Dendritic cell treated with granulocyte-macrophage colony-stimulating factor and Interleukin-4, amounts not matched to agents 40 ng/mL and 50 ng/mL, for 4 days (primary cell): ENCODE results near the gene B3GAT3.
A peak's percentile ranks its signal among the peaks of the same experiment; 100 is the strongest.

Experiments used
- H3K27ac Mint-ChIP-seq: one replicate; pipeline ENCODE4 v1.8.0; 2022; ENCODE audit warnings: mild to moderate bottlenecking, mixed read lengths
- H3K27me3 Mint-ChIP-seq: one replicate; pipeline ENCODE4 v1.8.0; 2022; ENCODE audit warnings: mild to moderate bottlenecking, mixed read lengths
- H3K36me3 Mint-ChIP-seq: one replicate; pipeline ENCODE4 v1.8.0; 2022; ENCODE audit warnings: low read depth, mixed read lengths
- H3K4me1 Mint-ChIP-seq: one replicate; pipeline ENCODE4 v1.8.0; 2022; ENCODE audit warnings: low read depth, mixed read lengths
- H3K4me3 Mint-ChIP-seq: one replicate; pipeline ENCODE4 v1.8.0; 2022; ENCODE audit warnings: mild to moderate bottlenecking, moderate library complexity, mixed read lengths
- H3K9me3 Mint-ChIP-seq: one replicate; pipeline ENCODE4 v1.8.0; 2022; ENCODE audit warnings: mixed read lengths
- intact Hi-C: fragments of 100-400 bp; cut with micrococcal nuclease; formaldehyde crosslinking; loops from one replicate; pipeline ENCODE4 v1.15.0; 2022

The B3GAT3 gene

DNA sequence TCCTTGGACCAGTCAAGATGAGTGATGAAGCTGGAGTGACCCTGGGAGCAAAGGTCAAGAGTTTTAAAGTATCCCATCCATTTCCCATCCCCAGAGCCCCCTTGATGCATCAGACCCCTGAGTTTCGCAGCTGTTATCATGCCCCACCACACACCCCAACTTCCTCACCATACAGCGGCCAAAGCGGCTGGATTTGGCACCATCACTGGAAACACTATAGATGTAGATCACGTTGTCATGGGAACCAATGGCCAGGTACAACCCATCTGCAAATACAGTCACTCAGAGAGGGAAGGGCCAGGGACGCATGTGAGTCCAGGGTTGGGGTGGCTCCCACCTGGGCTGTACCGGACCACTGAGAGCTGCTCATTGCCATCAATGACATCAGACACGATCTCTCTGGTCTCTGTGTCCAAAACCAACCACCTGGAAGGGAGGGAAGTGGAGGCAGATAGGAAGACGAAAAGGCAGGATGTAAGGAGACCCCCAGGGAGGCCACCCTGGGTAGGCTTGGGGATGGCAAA, 17.9 kb downstream of the B3GAT3 start:
- Mint-ChIP-seq H3K4me3 (no peak overlapping the region), H3K36me3 (peaks cover 97% of the 10 kb centered on the region), H3K27ac (no peak overlapping the region), H3K4me1 (peaks cover 65% of the 10 kb centered on the region), H3K9me3 (no peaks in the 10 kb centered on the region), H3K27me3 (no peaks in the 10 kb centered on the region)
- intact Hi-C loops: no loop called here

DNA sequence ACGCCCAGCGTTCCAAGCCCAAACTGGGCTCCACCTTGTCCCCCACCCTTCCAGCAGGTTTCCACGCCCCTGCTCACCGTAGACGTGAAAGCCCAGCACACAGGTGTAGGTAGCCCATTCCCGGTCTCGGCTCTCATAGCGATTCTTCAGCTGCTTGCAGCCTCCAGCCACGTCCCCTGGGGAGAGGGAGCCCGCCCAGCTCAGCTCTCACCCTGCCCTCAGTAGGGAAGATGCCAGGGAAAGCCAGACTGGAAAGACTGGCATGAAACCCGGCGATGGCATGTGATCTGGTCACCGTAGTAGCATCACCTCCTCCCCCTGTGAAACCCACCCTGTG, 18.7 kb downstream of the B3GAT3 start:
- H3K27me3 Mint-ChIP-seq: no peaks in the 10 kb centered on the region
- H3K4me1 Mint-ChIP-seq: peaks cover 65% of the 10 kb centered on the region
- H3K4me3 Mint-ChIP-seq: peak overlapping the region; percentile 85
- intact Hi-C loops: no loop called here
- H3K9me3 Mint-ChIP-seq: no peaks in the 10 kb centered on the region
- peak overlapping the region; percentile 90 for H3K27ac Mint-ChIP-seq
- H3K36me3 Mint-ChIP-seq: peaks cover 97% of the 10 kb centered on the region

DNA sequence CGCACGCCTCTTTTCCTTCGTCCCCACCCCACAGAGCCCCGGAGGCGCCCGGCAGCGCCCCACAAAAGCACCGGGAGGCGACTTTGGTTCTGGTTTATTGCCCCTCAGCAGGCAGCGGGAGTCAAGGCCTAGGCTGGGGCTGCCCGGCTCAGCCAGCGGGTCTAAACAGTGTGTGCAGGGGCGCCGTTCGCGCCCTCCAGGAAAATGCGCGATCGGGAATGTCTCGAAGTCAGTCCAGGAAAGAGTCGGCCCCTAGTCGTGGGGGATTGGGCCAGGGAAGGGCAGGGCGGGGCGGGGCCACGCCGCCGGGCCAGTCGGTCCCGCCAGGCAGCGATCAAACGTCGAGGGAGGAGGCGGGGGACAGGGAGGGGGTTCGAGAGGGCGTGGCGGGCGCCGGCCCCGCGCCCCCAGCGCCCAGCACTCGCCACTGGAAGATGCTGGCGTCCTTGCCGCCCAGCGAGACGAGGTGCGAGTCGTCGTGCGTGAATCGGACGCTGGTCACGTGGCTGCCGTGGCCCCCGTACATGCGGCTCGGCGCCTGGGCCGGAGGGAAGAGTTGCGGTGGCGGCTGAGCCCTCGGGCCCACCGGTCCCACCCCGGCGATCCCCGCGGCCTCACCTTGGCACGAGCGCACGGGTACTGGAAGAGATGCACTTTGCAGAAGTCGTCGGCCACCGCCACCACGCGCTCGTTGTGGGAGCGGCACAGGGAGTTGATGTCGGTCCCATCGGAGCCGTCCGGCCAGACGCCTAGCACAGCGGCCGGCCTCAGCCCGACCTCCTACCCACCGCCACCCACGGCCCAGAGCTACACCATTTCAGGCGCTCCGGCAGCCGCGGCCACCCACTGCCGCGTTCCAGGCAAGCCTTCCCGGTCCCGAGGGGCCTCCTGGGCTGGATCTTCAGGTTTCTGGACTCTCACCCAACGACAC, 19.4 kb downstream of the B3GAT3 start:
- H3K27me3 Mint-ChIP-seq: no peaks in the 10 kb centered on the region
- intact Hi-C loops: no loop called here
- H3K27ac Mint-ChIP-seq: peak overlapping the region; percentile 90
- H3K4me3 Mint-ChIP-seq: peak overlapping the region; percentile 85
- H3K9me3 Mint-ChIP-seq: no peaks in the 10 kb centered on the region
- peaks cover 97% of the 10 kb centered on the region for H3K36me3 Mint-ChIP-seq
- peaks cover 65% of the 10 kb centered on the region for H3K4me1 Mint-ChIP-seq

DNA sequence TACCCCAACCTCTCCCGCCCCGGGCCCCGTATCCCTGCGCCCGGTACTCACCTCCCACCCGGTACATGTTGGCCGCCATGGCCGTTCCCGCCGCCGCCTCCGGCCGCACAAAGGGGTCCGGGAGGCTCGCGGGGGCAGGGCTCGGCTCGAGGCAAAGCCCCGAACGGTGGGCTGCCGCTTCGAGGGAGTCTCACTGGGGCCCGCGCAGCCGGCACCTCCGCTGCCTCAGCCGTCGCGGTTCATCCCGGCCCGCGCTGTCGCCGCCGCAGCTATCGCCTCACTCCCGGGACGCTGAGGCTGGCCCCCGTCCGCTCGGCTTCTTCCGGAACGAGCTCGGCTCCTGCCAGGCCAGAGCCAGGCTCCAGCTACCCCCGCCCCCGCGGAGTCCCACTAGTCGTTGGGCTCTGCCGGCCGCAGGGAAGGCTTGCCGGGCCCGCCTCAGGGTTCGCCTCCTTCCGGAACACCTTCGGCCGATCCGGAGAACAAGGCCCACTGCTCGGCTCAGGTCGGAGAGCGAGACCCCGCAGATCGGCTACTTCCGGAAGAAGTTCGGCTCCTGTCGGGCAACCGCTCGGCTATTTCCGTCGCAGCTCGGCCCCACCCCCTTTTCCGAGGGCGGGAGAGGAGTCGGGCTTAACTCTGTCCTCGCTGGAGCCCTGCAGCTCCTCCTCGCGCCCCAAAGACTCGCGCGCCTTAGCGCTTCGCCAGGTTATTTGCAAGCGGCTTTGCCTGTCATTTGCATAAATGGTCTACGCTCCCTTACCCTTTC, 20.2 kb downstream of the B3GAT3 start, which contains the start of gene MTA2:
TSS of gene MTA2 (minus strand) at position 494 of the 769 bp plus-strand sequence. CDS start at position 79, 415 bp downstream.
- peaks cover 97% of the 10 kb centered on the region for H3K36me3 Mint-ChIP-seq
- H3K9me3 Mint-ChIP-seq: no peaks in the 10 kb centered on the region
- H3K4me3 Mint-ChIP-seq: peak within 1 kb of the TSS; percentile 85
- intact Hi-C loops: loop anchor here (1.0 kb wide), 1 partner anchor 45 kb away; the partner anchor contains the start of gene GANAB
- peak within 1 kb of the TSS; percentile 90 for H3K27ac Mint-ChIP-seq
- H3K4me1 Mint-ChIP-seq: peaks cover 72% of the 10 kb centered on the region
- H3K27me3 Mint-ChIP-seq: no peaks in the 10 kb centered on the region

DNA sequence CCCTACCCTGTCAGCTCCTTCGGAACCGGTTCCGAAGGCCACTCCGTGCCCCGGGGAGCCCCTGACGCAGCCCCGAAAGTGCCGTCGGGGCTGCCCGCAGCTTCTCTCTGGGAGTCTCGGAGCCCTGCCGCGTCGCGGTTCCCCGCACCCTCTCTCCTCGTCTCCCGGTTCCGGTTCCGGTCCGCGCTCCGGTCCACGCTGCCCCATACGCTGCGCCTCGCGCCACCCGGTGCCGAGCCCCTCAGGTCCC, 20.7 kb downstream of the B3GAT3 start:
- H3K27ac Mint-ChIP-seq: peak overlapping the region; percentile 90
- no peaks in the 10 kb centered on the region for H3K9me3 Mint-ChIP-seq
- peak overlapping the region; percentile 85 for H3K4me3 Mint-ChIP-seq
- peaks cover 74% of the 10 kb centered on the region for H3K4me1 Mint-ChIP-seq
- H3K36me3 Mint-ChIP-seq: peaks cover 97% of the 10 kb centered on the region
- H3K27me3 Mint-ChIP-seq: no peaks in the 10 kb centered on the region
- intact Hi-C loops: loop anchor here (1.0 kb wide), 1 partner anchor 45 kb away; the partner anchor contains the start of gene GANAB

DNA sequence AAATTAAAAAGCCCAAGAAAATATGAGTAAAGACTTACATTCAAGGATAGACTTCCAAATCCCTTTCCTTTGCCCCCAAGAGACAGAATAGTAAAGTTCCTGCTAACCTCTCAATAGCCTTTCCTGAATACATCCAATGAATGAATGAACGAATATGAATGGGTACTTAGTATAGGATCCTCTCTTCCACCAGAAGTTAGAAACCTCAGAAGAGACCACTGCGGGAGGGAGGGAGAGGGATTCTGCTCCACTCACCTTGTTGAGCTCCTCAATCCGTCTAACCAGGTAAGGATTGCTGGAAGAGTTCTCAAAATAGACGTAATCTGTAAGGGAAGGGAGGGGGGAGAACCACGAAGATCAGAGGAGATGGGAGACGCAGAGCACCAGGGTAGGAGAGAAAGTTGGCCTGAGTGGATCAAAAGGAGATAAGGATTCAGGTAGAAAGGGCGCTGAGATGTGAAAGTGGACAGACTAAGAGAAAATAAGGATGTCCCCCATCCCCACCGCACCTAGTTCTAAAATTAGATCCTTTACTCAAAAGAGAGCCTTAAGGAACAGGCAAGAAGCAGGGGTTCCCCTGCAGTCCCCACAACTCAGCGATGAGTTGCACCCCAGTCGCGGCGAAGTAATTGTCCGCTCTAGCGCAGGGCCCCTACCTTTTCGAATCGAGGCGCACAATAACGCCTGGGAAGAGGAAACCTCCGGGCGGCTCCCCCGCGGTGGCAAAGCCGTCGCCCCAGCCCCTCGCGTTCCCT, 21.2 kb downstream of the B3GAT3 start:
- H3K9me3 Mint-ChIP-seq: no peaks in the 10 kb centered on the region
- peaks cover 71% of the 10 kb centered on the region for H3K4me1 Mint-ChIP-seq
- peak overlapping the region; percentile 90 for H3K27ac Mint-ChIP-seq
- peaks cover 97% of the 10 kb centered on the region for H3K36me3 Mint-ChIP-seq
- H3K27me3 Mint-ChIP-seq: no peaks in the 10 kb centered on the region
- intact Hi-C loops: loop anchor here (1.0 kb wide), 1 partner anchor 46 kb away; the partner anchor contains the start of gene GANAB
- peak overlapping the region; percentile 85 for H3K4me3 Mint-ChIP-seq

DNA sequence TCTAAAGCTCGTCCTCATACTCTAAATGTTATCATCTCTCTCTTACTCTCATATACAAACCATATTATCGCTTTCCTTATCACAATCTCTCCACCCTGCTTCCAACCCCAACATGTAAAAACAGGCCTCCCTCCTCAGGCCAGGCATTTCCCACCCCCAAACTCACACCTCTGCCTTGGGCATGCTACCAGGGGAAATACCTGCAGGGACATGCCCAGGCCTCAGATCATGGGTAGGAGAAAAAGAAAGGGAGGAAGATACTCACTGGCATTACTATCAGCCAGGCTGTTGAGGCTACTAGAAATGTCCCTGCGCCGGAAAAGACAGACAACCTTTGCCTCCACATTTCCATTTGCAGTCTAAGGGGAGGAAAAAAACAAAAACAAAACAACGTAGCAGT, 21.9 kb downstream of the B3GAT3 start:
- intact Hi-C loops: no loop called here
- Mint-ChIP-seq H3K27ac (peak overlapping the region; percentile 90), H3K27me3 (no peaks in the 10 kb centered on the region), H3K4me3 (peak overlapping the region; percentile 85), H3K4me1 (peaks cover 64% of the 10 kb centered on the region), H3K9me3 (no peaks in the 10 kb centered on the region), H3K36me3 (peaks cover 97% of the 10 kb centered on the region)

DNA sequence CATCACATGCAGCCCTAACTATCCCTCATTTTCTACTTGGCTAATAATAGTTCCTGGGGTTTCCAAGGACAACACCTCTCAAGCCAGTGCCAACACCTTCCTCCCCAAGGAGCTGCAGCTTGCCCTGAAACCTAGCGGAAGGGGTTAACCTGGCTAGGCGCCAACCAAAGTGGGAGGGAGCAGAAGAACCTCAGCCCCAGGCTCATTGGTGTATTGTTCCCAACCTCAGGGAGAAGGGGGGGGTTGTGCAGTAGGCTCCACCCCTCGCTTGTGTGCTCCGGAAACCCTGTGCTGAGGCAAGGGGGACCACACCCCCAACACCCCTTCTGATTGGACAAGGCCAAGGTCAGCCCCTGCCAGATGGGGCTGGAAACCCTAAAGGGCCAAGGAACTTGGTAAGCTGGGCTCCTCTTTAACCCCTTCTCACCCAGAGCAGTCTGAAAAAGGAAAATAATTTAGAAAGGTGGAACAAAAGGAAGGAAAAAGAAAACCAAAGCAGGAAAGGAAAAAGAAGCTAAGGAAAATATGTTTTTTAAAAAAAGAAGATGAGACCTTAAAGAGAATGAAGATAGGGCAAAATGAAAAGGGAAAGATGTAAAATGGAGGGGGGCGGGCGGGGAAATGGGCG, 22.6 kb downstream of the B3GAT3 start:
- Mint-ChIP-seq H3K27ac (peak overlapping the region; percentile 90), H3K9me3 (no peaks in the 10 kb centered on the region), H3K4me1 (peaks cover 64% of the 10 kb centered on the region), H3K36me3 (peaks cover 97% of the 10 kb centered on the region), H3K4me3 (peak overlapping the region; percentile 85), H3K27me3 (no peaks in the 10 kb centered on the region)
- intact Hi-C loops: no loop called here

DNA sequence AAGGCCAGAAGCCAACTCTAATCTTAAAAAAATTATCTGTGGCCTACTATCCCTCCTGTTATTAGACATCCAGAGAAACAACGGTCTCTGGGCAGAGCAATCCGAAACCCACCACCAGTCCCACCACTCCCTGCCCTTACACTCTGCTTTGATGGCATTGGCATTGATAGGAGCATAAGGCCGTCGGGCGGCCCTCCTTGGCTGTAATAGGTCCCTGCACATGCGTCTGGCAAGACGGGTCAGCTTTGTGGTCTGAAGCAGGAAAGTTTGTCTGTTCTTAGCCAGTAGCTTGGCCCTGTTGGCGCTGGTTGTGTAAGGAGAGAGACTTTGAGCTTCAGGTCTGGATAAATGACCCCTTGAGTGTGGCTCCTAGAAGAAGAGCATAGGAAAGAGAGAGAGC, 26.7 kb downstream of the B3GAT3 start:
- intact Hi-C loops: no loop called here
- no peak overlapping the region for H3K4me3 Mint-ChIP-seq
- no peaks in the 10 kb centered on the region for H3K27me3 Mint-ChIP-seq
- H3K9me3 Mint-ChIP-seq: no peaks in the 10 kb centered on the region
- H3K4me1 Mint-ChIP-seq: peaks cover 74% of the 10 kb centered on the region
- H3K36me3 Mint-ChIP-seq: peaks cover 85% of the 10 kb centered on the region
- H3K27ac Mint-ChIP-seq: peak overlapping the region; percentile 97

DNA sequence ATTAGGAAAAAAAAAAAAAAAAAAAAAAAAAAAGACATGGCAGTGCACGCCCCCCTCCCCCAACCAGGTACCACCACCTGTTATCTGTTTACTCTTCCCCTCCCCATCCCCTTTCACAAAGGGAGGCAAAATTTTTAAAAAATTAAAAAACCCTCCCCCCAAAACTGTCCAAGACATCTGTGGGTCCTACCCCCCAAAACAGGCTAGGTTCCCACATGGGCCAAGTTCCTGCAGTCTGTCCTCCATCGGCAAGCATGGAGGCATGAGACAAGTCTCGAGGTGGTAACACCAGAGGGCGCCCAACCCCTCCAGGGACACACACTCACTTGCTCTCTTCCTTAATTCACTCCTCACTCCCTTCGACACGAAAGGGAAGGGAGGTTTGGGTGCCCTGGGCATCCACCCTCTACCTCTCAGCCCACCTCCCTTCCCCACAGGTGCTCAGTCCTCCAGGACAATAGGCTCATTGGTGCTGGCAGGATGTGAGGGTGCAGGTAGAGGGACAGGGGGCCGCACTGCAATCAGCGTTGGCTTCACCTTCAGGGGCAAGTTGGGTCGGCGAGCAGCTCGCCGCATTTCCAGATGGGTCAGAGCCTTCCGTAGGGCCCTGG, 28.2 kb downstream of the B3GAT3 start:
- Mint-ChIP-seq H3K4me1 (peaks cover 58% of the 10 kb centered on the region), H3K27me3 (no peaks in the 10 kb centered on the region), H3K9me3 (no peaks in the 10 kb centered on the region), H3K27ac (peak overlapping the region; percentile 97), H3K36me3 (peaks cover 77% of the 10 kb centered on the region), H3K4me3 (peak overlapping the region; percentile 60)
- intact Hi-C loops: loop anchor here (5.0 kb wide), 2 partner anchors 79 to 114 kb away; partner anchors contain the start of genes BSCL2, GNG3, LBHD1 and UQCC3

DNA sequence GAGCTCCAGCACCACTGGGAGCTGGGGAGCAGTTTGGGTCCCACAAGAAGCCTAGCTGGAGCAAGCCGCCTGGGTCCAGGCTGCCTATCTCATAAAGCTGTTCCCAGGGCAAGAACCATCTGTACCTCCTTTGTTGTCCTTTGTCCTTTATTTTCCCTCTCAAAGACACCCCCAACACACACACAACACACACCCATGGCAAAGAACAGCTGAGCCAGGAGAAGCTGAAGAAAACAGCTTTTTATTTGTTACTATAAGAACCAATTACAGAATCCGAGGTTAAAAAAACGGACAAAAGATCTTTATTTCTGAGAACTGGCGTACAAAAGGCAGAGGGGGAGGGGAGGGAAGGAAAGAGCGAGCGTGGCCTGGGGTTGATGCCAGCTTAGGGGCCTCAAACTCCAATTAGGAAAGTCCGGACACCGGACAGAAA, 28.8 kb downstream of the B3GAT3 start:
- peaks cover 77% of the 10 kb centered on the region for H3K36me3 Mint-ChIP-seq
- H3K4me1 Mint-ChIP-seq: peaks cover 53% of the 10 kb centered on the region

DNA sequence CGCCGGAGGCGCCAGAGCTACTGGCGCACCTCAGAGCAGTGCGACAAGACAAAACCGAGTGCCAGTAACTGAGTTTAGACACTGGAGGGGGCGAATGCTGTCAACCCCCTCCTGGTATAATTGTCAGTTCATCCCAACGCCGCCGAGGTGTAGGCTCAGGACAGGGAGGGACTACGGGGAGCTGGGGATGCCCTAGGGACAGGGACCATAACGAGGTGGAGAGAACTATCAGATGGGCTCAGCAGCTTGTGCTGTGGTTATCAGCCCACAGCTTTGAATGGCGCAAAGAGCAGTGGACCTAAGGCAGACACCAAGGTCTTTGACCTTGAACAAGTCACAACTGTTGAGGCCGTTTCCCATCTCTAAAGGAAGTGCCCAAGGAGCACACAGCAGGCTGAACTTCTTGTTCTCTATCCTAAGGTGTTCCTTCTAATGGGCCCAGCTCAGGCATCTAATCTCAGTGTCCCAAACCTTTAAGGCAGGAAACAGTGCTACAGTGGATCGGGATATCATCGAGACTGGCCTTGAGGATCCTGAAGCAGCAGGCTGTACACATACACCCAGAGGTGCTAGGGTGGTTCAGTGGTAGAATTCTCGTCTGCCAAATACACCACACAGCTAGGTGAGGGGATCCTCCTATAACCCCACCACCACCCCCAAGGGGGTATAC, 29.5 kb downstream of the B3GAT3 start:
- Mint-ChIP-seq H3K4me3 (peak overlapping the region; percentile 91), H3K27ac (peak overlapping the region; percentile 97), H3K9me3 (no peaks in the 10 kb centered on the region), H3K36me3 (peaks cover 77% of the 10 kb centered on the region), H3K27me3 (no peaks in the 10 kb centered on the region), H3K4me1 (peaks cover 46% of the 10 kb centered on the region)
- intact Hi-C loops: loop anchor here (5.0 kb wide), 2 partner anchors 80 to 115 kb away; partner anchors contain the start of genes BSCL2, GNG3, LBHD1 and UQCC3

More for the DNA sequence above, 28.8 kb downstream of the B3GAT3 start:
- H3K27ac Mint-ChIP-seq: peak overlapping the region; percentile 97
- H3K9me3 Mint-ChIP-seq: no peaks in the 10 kb centered on the region
- peak overlapping the region; percentile 23 for H3K4me3 Mint-ChIP-seq
- intact Hi-C loops: loop anchor here (5.0 kb wide), 2 partner anchors 79 to 114 kb away; partner anchors contain the start of genes BSCL2, GNG3, LBHD1 and UQCC3
- no peaks in the 10 kb centered on the region for H3K27me3 Mint-ChIP-seq
